ENCODE data around the gene OSBPL10. TPM values are rescaled to one million over a fixed set of nuclear protein-coding genes. Genes with fewer than 3 reads are reported as not detected.

The OSBPL10 gene
- total RNA-seq, 1 donor from 2014 or later, result 45.4 TPM

DNA sequence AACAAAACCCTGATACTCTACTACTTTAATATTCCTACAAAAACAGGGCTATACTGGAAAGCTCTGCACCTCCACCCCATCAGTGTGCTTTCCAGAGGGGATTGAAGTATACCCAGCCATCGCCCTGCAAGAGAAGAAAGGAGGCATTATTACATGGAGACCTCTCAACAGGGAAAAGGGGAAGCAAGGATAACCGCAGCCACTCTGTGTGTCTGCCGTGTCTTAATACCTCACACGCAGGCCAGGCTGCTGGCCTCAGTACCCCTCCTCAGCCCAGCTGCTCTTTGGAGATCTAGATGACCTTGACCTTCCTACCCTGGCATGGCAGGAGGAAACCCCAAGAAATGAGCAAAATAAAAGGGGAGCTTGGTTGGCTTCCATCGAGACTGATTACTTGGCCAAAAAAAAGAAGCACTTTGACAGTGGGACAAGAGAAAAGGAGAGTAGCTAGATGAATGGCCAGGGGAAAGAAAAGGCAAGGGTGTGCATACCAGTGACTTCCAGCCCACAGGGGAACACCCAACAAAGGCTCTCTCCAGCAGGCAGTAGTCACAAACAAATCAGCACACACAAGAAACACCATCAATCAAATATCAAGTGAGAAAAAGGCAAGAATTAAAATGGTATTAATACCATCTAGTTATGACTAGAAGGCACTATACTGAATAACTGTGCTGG is 318.9 kb downstream of the OSBPL10 start:
- DNase-seq (ENCODE audit: low spot score), result no peak
- Mint-ChIP-seq H3K4me1 (ENCODE audit: low read depth) (peaks cover 6% of the 10 kb centered on the region), H3K36me3 (ENCODE audit: low read depth) (peaks cover 29% of the 10 kb centered on the region), H3K9me3 (ENCODE audit: low read depth) (peaks cover 11% of the 10 kb centered on the region), H3K4me3 (ENCODE audit: unreplicated experiment) (no peak overlapping the region), H3K27me3 (ENCODE audit: low read depth) (no peaks in the 10 kb centered on the region), H3K27ac (ENCODE audit: unreplicated experiment) (peak overlapping the region; percentile 42)
- TF ChIP-seq, protein P1, sequence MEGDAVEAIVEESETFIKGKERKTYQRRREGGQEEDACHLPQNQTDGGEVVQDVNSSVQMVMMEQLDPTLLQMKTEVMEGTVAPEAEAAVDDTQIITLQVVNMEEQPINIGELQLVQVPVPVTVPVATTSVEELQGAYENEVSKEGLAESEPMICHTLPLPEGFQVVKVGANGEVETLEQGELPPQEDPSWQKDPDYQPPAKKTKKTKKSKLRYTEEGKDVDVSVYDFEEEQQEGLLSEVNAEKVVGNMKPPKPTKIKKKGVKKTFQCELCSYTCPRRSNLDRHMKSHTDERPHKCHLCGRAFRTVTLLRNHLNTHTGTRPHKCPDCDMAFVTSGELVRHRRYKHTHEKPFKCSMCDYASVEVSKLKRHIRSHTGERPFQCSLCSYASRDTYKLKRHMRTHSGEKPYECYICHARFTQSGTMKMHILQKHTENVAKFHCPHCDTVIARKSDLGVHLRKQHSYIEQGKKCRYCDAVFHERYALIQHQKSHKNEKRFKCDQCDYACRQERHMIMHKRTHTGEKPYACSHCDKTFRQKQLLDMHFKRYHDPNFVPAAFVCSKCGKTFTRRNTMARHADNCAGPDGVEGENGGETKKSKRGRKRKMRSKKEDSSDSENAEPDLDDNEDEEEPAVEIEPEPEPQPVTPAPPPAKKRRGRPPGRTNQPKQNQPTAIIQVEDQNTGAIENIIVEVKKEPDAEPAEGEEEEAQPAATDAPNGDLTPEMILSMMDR (IDR thresholded peaks at IDR 0.05), result no peak

DNA sequence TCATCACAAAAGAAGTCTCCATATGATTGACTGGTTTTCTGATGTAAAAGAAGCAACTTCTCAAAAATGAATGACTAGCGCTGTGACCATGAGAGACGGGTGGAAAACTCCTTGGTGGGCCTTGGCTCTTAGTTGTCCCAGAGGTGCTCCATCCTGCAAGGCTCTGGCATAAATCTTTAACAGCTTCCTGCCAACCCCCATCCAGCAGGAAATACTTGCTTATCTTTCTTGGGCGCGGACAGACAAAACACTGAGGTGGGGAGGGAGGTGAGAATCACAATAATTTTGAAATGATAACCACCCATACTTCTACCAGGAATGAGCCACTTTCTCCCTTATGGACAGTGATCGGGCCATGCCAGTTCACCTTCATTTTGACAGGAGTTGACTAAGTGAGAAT is 319.8 kb downstream of the OSBPL10 start:
- TF ChIP-seq, protein P1 (IDR thresholded peaks at IDR 0.05), result no peak
- Mint-ChIP-seq H3K9me3 (ENCODE audit: low read depth) (peaks cover 19% of the 10 kb centered on the region), H3K4me1 (ENCODE audit: low read depth) (peaks cover 6% of the 10 kb centered on the region), H3K4me3 (ENCODE audit: unreplicated experiment) (no peak overlapping the region), H3K27me3 (ENCODE audit: low read depth) (no peaks in the 10 kb centered on the region), H3K27ac (ENCODE audit: unreplicated experiment) (no peak overlapping the region), H3K36me3 (ENCODE audit: low read depth) (peaks cover 32% of the 10 kb centered on the region)
- DNase-seq (ENCODE audit: low spot score), result no peak

DNA sequence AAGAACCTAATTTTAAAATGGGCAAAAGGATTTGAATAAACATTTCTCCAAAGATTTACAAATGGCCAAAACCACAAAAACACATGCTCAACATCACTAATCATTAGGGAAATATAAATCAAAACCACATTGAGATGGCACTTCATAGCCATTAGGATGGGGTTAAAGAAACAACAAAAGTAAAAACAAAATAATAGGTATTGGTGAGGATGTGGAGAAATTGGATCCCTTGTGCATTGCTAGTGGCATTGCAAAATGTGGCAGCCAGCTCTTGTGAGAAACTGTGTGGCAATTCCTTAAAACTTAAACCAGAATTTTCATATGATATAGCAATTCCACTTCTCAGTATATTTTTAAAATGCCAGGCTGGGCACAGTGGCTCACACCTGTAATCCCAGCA is 321.8 kb downstream of the OSBPL10 start:
- peaks cover 44% of the 10 kb centered on the region for H3K36me3 Mint-ChIP-seq (ENCODE audit: low read depth)

DNA sequence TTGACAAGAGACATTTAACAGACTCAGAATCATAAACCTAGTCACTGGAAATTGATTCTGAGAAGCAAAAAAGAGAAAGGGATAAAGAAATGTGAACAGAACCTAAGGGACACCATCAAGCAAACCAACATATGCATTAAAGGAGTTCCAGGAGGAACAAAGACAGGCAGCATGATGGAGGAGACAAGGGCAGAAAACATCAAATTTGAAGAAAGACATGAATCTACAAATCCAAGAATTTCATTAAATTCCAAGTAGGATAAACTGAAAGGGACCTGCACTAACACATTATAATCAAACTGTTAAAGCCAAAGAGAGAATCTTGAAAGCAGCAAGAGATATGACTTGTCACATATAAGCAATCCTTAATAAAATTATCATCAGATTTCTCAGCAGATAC is 326.1 kb downstream of the OSBPL10 start:
- Mint-ChIP-seq H3K27me3 (ENCODE audit: low read depth) (no peaks in the 10 kb centered on the region), H3K27ac (ENCODE audit: unreplicated experiment) (no peak overlapping the region), H3K4me3 (ENCODE audit: unreplicated experiment) (no peak overlapping the region), H3K4me1 (ENCODE audit: low read depth) (no peaks in the 10 kb centered on the region), H3K36me3 (ENCODE audit: low read depth) (peaks cover 64% of the 10 kb centered on the region), H3K9me3 (ENCODE audit: low read depth) (peaks cover 74% of the 10 kb centered on the region)
- TF ChIP-seq, protein P1 (IDR thresholded peaks at IDR 0.05), result no peak
- no peak for DNase-seq (ENCODE audit: low spot score)

More for the DNA sequence above, 321.8 kb downstream of the OSBPL10 start:
- Mint-ChIP-seq H3K27me3 (ENCODE audit: low read depth) (no peaks in the 10 kb centered on the region), H3K9me3 (ENCODE audit: low read depth) (peaks cover 37% of the 10 kb centered on the region), H3K4me1 (ENCODE audit: low read depth) (peaks cover 6% of the 10 kb centered on the region), H3K27ac (ENCODE audit: unreplicated experiment) (no peak overlapping the region), H3K4me3 (ENCODE audit: unreplicated experiment) (no peak overlapping the region)
- DNase-seq (ENCODE audit: low spot score), result no peak
- TF ChIP-seq, protein P1 (IDR thresholded peaks at IDR 0.05), result no peak

DNA sequence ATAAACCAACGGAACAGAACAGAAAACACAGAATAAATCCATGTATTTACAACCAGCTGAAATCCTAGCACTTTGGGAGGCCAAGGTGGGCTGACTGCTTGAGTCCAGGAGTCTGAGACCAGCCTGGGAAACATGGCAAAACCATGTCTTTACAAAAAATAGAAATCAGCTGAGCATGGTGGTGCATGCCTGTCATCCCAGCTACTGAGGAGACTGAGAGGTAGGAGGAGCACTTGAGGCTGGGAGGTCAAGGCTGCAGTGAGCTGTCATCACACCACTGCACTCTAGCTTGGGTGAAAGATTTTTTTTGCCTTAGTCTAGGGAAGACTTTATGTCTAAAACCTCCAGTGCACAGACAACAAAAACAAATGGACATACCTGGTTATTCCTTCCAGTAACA is 327.6 kb downstream of the OSBPL10 start:
- Mint-ChIP-seq H3K27me3 (ENCODE audit: low read depth) (no peaks in the 10 kb centered on the region), H3K27ac (ENCODE audit: unreplicated experiment) (no peak overlapping the region), H3K4me1 (ENCODE audit: low read depth) (no peaks in the 10 kb centered on the region), H3K36me3 (ENCODE audit: low read depth) (peaks cover 78% of the 10 kb centered on the region), H3K9me3 (ENCODE audit: low read depth) (peaks cover 88% of the 10 kb centered on the region), H3K4me3 (ENCODE audit: unreplicated experiment) (no peak overlapping the region)
- TF ChIP-seq, protein P1 (IDR thresholded peaks at IDR 0.05), result no peak
- DNase-seq (ENCODE audit: low spot score), result no peak
